Measurements from ENCODE around the gene ZNF611.
"Not testable (repeated sequence)": the region's sequence is repeated elsewhere in the genome, so short reads cannot be mapped to it uniquely, and the experiment has no call there.

ZNF611 gene

GRCh38 chr19:52734893-52735661 is at the start of gene ZNF611:
Gene ZNF611 (minus strand): TSS chr19:52735044. CDS start chr19:52715894, 19,150 bp downstream.
- peak; percentile 61 for FAIRE-seq

DNA sequence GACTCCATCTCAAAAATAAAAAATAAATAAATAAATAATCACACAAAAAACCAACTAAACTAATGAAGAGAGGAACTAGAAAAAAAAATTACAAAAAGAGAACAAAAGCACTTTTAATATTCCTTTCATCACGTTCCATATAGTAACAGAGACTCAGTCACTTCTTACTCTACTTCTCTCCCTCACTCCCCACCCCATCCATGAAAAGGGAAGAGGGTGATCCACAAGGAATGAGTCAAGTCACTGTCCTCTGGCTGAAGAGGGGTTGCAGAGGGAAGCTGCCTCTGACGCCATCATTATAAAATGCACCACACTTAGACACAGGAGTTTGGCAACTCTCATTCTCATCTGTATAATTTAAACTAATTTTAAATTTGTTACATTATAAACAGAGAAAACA is 48.0 kb upstream of the ZNF611 start:
- not testable (repeated sequence) for FAIRE-seq

GRCh38 chr19:52778811-52779210 is 44.0 kb upstream of the ZNF611 start:
- FAIRE-seq: no peak

GRCh38 chr19:52756447-52756846 is 21.6 kb upstream of the ZNF611 start:
- FAIRE-seq: not testable (repeated sequence)

DNA sequence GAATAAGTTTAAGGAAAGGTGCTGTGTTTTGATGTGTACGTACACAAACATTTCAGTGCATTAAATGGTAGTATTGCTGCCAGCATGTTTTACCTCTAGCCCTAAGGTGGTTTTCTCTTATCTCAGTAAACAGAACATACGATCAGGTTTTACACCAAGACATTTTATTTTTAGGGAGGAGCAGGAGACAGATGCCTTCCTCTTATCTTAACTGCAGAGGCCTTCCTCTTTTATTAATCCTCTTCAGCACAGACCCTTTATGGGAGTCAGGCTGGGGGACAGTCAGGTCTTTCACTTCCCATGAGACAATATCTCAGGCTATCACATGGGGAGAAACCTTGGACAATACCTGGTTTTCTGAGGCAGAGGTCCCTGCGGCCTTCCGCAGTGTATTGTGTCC is 14.9 kb upstream of the ZNF611 start:
- no peak for FAIRE-seq

GRCh38 chr19:52748336-52748950 is 13.6 kb upstream of the ZNF611 start:
- no peak for FAIRE-seq

- FAIRE-seq: not testable (repeated sequence)
These were observed 11.1 kb upstream of the ZNF611 start for GRCh38 chr19:52745919-52746318.

- no peak for FAIRE-seq
These were observed 8.2 kb upstream of the ZNF611 start for GRCh38 chr19:52743091-52743490.

GRCh38 chr19:52742516-52742915 is 7.7 kb upstream of the ZNF611 start:
- no peak for FAIRE-seq

- FAIRE-seq: no peak
These were observed 7.2 kb upstream of the ZNF611 start for GRCh38 chr19:52741951-52742485.

GRCh38 chr19:52741371-52741770 is 6.5 kb upstream of the ZNF611 start:
- not testable (repeated sequence) for FAIRE-seq

DNA sequence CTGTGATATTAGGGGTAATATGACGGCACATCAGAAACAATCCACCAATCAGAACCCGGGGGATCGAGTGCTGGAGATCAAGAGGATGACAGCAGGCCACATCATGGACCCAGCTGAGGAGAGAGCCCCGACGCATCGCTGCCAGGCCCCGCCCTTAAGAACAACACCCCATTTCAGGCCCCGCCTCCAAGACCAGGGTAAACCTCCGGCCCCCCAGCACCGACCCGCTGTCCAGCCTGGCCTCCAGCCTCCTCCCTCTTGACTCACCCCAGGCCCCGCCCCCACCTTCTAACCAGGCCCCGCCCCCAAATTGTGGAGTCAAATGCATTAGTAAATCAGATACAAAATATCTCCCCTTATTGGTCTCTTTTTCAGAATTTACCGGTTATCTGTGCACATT is 4.7 kb upstream of the ZNF611 start:
- FAIRE-seq: no peak

GRCh38 chr19:52735734-52736133 is 890 bp upstream of the ZNF611 start:
- no peak for FAIRE-seq

DNA sequence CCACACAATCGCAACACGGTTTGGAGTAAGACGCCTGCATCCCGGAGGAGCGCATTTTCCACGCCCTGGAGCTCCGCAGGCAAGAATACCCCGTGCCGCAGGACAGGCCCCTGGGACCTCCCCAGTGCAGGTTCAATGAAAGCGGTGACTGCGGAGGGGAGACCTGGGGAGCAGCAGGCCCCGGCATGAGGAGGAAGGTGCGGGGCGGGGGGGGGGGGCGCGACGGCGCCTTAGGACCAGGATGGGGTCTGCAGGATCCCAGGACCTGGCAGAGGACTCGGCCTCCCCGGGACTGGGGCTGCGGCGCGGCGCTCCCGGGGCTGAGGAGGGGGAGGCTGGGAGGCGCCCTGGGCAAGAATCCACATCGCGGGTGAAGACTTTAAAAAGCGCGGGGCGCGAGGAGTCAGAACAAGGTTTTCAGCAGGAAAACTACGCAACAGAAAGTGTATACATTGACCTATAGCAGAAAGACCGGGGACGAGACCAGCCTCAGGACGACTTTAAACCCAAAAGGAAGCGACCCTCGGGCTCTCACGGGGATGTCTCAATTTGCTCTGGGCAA is 432 bp downstream of the ZNF611 start:
- FAIRE-seq: no peak

DNA sequence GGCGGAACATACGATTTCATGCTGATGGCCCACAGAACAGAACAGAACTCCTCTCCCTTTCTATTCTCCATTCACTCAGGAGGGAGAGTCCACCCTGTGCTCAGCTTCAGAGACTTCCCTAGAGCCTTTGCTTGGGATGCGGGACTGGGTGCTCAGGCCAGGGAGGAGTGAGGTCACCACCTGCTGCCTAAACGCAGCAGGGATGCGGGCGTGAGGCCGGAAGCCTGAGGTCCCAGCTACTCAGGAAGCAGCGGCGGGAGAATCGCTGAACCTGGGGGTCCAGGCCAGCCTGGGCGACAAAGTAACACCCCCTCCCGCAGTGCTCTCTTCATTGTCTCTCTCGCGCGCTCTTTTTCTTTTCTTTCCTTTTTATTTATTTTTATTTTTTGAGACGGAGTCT is 8.8 kb downstream of the ZNF611 start:
- FAIRE-seq: not testable (repeated sequence)

GRCh38 chr19:52725528-52725961 is 9.3 kb downstream of the ZNF611 start:
- FAIRE-seq: no peak

GRCh38 chr19:52724701-52725514 is 9.9 kb downstream of the ZNF611 start:
- FAIRE-seq: no peak

DNA sequence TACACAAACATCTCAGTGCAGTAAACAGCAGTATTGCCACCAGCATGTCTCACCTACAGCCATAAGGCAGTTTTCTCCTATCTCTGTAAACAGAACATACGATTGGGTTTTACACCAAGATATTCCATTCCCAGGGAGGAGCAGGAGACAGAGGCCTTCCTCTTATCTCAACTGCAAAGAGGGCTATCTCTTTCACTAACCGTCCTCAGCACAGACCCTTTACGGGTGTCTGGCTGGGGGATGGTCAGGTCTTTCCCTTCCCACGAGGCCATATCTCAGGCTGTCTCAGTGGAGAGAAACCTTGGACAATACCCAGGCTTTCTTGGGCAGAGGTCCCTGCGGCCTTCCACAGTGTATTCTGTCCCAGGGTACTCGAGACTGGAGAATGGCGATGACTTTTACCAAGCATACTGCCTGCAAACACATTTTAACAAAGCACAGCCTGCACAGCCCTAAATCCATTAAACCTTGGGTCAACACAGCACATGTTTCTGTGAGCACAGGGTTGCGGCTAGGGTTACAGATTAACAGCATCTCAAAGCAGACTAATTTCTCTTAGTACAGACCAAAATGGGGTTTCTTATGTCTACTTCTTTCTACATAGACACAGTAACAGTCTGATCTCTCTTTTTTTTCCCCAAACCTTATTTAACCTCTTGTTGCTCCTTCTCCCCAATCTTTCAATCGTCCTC is 10.8 kb downstream of the ZNF611 start:
- FAIRE-seq: not testable (repeated sequence)

DNA sequence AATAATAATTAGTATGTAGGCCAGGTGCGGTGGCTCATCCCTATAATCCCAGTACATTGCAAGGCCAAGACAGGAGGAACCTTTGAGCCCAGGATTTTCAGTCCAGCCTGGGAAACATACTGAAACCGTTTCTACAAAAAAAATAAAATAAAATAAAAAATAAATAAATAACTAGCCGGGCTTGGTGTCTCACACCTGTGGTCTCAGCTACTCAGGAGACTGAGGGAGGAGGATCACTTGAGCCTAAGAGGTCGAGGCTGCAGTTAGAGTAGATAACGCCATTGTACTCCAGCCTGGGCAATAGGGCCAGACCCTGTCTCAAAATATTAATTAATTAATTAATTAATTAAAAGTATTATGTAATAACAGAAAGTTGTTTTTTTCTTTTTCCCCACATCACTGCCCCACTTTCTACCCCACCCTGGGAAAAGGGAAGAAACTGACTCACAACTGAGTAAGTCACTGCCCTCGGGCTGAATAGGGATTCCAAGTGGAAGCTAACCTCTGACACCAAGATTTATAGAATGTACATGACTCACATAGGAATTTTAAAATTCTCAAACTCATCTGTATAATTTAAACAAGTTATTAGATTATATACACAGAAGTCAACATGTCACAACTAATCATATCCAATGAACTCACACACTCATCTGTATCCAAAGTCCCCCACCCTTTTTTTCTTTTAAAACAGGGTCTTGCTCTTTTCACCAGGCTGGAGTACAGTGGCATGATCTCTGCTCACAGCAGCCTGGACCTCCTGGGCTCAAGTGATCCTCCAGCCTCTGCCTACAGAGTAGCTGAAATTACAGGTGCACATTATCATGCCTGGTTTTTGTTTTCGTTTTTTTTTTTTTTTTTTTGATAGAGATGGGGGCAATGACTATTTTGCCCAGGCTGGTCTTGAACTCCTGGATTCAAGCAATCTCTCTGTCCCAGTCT is 12.5 kb downstream of the ZNF611 start:
- FAIRE-seq: no peak

GRCh38 chr19:52720541-52720940 is 14.3 kb downstream of the ZNF611 start:
- not testable (repeated sequence) for FAIRE-seq

DNA sequence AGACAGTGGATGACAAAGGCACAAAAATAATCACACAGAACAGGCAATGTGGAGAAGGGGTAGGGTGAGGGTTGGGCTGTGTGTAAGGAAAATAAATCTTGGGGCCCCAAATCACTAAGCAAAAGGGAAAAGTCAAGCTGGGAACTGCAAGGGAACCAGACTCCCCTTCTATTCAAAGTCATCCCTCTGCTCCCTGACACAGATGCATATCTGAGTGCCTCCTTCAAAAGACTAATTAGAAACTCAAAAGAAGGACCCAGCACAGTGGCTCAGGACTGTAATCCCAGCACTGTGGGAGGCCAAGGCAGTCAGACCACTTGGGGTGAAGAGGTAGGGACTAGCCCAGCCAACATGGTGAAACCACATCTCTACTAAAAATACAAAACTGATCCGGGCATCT is 18.3 kb downstream of the ZNF611 start:
- no peak for FAIRE-seq
